ENCODE measurements around the gene INPP5A.

The INPP5A gene

GRCh38 chr10:132804785-132805426, 267.3 kb downstream of the INPP5A start:
- DNase-seq (ENCODE audit: low read depth), result no peak
- no peak overlapping the region for H3K4me3 ChIP-seq (ENCODE audit: low read length)
- TF ChIP-seq CTCF (conservative IDR thresholded peaks at IDR 0.05; ENCODE audit: low read depth, low read length), result no peak

GRCh38 chr10:132805599-132805998, 268.0 kb downstream of the INPP5A start:
- H3K4me3 ChIP-seq (ENCODE audit: low read length), result no peak overlapping the region
- no peak for TF ChIP-seq CTCF (conservative IDR thresholded peaks at IDR 0.05; ENCODE audit: low read depth, low read length)

GRCh38 chr10:132806110-132806509, 268.5 kb downstream of the INPP5A start:
- TF ChIP-seq CTCF (conservative IDR thresholded peaks at IDR 0.05; ENCODE audit: low read depth, low read length), result no peak
- no peak for DNase-seq (ENCODE audit: low read depth)

More at GRCh38 chr10:132805599-132805998, 268.0 kb downstream of the INPP5A start:
- DNase-seq (ENCODE audit: low read depth), result no peak

GRCh38 chr10:132806561-132807003, 269.0 kb downstream of the INPP5A start:
- DNase-seq (ENCODE audit: low read depth), result no peak
- TF ChIP-seq CTCF (conservative IDR thresholded peaks at IDR 0.05; ENCODE audit: low read depth, low read length), result no peak
- H3K4me3 ChIP-seq (ENCODE audit: low read length), result no peak overlapping the region

More at GRCh38 chr10:132806110-132806509, 268.5 kb downstream of the INPP5A start:
- no peak overlapping the region for H3K4me3 ChIP-seq (ENCODE audit: low read length)

GRCh38 chr10:132807621-132808049, 270.0 kb downstream of the INPP5A start:
- H3K4me3 ChIP-seq (ENCODE audit: low read length), result no peak overlapping the region
- TF ChIP-seq CTCF (conservative IDR thresholded peaks at IDR 0.05; ENCODE audit: low read depth, low read length), result no peak
- no peak for DNase-seq (ENCODE audit: low read depth)

GRCh38 chr10:132808383-132809231, 271.0 kb downstream of the INPP5A start:
- no peak overlapping the region for H3K4me3 ChIP-seq (ENCODE audit: low read length)
- DNase-seq (ENCODE audit: low read depth), result no peak
- TF ChIP-seq CTCF (conservative IDR thresholded peaks at IDR 0.05; ENCODE audit: low read depth, low read length), result no peak
